Stimulated activated CD8-positive, alpha-beta memory T cell treated with anti-CD3 and anti-CD28 coated beads, Interleukin-15, amount 100 ng/mL, for 4 hours (primary cell): ENCODE results near the gene APEH.

Source experiments
- DNase-seq, 2 donors: peaks; one replicate each; pipeline ENCODE4 v3.0.0-alpha.2; 2020; ENCODE audit warnings: low read depth in 2 of 2

The APEH gene

DNA sequence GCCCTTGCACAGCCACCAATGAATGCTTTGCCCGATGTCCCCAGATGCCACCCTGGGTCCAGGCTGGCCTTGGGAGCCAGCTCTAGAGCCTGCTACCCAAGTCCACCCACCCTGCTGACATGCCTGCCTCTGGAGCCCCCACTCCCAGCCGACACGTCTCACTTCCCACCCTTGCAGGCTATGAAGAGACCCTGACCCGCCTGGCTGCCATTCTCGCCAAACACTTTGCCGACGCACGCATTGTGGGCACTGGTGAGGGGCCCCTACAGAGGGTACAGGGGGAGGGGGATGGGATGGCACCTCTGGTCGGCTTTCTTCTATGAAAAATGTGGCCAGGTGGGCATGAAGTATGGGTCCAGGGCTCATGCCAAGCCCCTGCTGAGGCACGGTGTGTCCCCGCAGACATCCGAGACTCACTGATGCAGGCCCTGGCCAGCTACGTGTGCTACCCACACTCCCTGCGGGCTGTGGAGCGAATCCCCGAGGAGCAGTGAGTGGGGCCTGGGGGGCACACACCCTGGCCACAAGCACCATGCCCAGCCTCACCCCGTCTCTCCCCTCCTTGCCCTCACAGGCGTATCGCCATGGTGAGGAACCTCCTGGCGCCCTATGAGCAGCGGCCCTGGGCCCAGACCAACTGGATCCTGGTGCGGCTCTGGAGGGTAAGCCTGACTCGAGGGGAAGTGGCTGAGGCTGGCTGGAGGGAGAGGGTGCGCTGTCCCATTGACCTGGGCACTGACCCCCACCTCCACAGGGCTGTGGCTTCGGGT is 39.4 kb downstream of the APEH start:
- DNase-seq, result no peak

DNA sequence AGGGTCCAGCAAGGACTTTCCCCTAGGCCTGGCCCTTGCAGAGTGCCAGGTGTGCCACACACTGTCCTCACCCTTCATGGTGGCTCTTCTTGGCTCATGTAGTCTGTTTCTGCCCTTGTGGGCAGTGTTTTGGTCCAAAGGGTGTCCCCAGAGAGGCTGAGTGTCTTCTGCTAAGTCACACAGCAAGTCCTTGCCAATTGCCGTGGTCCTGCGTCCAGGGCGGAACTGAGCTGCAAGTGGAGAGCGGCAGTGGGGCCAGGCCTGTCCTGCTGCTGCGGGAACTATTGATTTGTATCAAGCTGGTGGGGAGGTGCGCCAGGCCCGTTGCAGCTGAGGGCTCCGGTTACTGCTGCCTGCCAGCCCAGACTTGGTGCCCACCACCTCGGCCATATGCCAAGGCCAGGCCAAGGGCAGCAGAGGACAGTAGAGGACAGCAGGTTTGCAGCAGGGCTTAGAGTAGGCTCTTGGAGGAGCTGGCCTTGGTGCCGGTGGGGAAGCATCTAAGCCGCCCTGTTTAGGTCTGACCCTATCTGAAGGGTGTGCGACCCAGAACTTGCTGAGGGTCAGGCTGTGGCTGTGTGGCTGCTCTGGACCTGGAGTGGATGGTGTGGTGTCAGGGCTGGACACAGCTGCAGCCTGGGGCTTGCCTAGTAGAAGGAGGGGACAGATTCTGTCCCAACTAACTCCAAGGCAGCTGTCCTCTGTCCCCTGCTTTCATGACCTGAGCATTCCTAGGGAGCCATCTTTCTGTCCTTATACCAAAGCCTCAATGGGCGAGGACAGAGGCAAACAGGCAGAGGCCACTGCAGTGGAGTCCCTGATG is 40.8 kb downstream of the APEH start:
- DNase-seq, result no peak

DNA sequence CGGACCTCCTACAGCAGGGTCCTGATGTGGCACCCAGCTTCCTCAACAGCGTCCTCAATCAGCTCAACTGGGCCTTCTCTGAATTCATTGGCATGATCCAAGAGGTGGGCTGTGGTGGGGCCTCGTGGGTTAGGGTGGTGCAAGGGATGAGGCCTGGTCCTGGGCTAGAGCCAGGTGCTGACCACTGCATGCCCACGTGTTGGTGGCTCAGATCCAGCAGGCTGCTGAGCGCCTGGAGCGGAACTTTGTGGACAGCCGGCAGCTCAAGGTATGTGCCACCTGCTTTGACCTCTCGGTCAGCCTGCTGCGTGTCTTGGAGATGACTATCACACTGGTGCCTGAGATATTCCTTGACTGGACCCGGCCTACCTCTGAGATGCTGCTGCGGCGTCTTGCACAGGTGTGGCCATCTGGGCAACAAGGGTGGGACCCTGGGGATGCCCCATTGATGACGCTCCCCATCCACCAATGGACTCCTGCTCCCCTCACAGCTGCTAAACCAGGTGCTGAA is 41.5 kb downstream of the APEH start:
- no peak for DNase-seq

DNA sequence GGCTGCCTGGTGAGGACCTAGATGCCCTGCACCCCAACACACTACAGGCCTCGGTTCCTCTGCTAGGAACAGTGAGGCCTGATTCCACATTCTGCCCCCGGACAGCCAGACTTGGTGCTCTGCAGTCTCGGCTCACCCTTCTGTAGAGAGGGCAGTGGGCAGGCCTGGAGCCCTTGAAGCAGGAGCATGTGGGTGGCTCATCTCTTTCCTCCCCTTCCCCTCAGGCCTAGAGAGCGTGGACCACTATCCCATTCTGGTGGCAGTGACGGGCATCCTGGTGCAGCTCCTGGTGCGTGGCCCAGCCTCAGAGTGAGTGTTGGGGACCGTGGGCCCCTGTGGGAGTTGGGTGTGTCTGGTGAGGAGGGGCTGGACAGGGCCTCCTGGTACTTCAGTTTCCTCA is 42.0 kb downstream of the APEH start:
- no peak for DNase-seq

DNA sequence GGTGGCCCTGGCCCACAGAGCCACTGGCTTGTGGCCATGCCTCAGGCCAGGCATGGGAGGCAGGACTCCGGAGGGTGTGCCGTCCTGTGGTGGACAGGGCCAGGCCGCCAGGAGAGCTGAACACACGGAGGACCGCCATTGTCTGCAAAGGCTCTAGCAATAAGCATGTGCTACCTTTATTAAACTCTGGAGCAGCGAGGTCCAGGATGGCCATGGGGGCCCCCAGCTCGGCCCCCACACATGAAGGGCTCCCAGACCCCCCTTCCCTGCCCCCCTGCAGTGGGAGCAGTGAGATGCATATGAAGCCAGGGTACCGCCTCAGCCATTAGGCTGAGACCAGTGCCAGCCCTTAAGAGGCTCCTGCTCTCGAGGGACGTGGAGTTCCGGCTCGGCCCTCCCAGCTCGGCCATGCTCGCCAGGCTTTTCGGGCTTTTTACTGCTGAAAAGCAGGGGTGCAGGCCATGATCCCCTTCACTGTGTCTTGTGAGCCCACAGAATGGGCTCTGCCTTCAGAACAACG is 42.6 kb downstream of the APEH start:
- DNase-seq, result no peak

DNA sequence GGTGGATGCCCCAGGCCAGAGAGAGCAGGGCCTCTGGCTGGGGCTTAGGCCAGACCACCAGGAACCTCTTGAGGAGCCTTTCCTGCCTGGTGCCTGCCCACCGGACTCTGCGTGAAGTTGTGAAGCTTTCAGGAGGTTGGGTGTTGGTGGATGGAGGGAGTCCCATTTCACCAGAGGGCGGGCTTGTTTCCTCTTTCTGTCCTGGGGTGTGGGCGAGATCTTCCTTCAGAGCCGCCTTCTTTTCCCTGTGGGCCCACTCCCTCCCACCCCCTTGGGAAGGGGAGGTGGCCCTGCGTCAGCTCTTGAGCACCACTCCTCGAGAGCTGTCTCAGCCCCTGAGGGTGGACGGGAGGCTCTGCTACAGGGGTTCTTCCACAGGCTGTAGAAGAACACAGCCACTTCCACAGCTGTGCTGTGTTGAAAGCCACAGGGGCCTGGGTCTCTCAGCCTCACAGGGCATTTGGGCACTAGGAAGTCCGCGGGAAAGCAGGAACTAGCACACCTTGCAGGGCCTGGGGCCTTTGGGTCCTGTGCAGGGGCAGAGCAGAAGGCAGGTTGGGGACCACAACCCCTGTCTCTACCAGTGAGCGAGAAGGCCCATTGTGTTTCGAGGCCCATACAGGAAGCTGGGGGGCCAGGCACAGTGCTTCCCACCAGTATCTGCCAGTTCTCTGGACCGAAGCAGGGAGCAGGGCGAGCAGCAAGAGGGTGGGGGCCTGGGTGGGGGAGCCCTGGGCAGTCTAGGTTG is 43.2 kb downstream of the APEH start:
- no peak for DNase-seq

DNA sequence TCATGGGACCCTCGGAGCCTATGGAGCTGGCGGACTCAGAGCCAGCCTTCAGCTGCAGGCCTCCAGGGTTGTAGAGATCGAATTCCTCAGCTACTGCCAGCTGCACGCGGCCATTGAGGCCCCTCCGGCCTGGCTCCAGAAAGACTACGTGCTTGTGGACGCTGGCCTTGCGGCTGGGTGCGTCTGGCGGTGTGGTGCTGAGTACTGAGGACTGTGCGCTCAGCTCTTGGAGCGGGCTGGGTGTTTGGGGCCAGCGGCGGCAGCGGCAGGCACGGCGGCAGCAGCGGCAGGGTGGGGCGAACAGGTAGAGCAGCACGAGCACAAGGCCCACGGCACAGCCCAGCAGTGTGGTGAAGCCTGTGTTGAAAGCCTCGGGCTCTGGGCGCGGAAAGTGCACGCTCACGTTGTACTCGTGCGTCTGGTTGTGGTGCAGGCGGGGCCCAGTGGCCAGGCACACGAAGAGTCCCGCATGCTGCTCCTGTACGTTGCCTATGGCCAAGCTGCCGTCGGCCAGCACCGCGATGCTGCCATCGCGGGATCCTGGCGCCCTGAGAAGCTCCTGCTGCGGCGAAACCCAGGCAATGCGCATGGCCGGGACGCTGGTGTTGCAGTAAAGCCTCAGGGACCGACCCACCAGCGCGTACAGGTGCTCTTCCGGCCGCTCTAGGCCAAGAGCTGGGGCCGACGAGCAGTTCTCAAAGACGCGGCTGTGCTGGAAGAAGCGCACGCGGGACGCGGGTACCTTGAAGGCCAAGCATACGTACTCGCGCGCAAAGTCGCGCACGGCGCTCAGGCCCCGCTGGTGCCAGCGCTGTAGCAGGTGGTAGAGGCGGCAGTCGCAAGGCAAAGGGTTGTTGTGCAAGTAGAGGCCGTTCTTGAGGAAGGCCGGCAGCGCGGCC is 44.1 kb downstream of the APEH start:
- no peak for DNase-seq

DNA sequence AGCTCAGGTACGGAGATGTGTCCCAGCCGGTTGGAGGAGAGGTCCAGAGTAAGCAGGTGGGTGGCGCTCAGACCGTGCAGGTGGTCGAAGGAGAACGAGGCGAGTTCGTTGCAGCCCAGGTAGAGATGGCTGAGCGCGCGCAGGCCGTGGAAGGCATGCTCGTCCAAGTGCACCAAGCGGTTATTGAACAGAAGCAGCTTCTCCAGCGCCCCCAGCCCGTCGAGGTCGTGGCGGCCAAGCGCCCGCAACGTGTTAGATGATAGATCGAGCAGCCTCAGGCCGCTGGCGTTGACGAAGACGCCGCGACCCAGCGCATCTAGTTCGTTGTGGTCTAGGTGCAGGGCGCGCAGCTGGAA is 44.7 kb downstream of the APEH start:
- no peak for DNase-seq

DNA sequence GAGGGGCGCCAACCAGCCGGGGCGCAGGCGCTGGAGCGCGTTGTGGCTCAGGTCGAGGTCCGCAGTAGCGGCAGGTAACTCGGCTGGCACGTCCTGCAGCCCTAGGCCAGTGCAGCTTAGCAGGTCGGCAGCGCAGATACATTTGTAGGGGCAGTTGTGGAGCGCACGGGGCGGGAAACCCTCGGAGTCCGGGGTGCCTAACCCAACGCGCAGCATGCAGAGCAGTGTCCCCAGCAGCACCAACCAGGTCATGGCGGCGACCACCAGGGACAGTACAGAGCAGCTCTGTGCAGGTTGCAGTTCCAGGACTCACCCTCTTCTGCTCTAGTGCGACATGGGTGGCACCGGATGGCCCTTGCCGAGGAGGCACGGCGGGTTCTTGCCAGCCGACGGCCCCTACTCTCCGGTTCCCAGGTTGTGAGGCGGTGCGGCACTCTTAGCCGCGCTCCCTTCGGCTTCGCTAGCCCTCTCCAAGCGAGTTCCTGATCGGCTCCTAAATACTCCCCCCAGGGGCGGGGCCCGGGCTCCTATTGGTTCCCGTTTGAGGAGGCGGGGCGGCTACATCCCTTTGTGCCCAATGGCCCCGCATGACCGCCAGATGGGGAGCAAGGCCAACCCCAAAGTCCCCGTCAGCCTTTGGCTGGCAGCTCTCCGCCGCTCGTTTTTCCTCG is 45.2 kb downstream of the APEH start, which contains the start of gene AMIGO3:
AMIGO3 (minus strand) TSS at position 471 of the 671 bp plus-strand sequence; CDS start at position 252, 219 bp downstream.
- peak; percentile 74 to 84 for DNase-seq

DNA sequence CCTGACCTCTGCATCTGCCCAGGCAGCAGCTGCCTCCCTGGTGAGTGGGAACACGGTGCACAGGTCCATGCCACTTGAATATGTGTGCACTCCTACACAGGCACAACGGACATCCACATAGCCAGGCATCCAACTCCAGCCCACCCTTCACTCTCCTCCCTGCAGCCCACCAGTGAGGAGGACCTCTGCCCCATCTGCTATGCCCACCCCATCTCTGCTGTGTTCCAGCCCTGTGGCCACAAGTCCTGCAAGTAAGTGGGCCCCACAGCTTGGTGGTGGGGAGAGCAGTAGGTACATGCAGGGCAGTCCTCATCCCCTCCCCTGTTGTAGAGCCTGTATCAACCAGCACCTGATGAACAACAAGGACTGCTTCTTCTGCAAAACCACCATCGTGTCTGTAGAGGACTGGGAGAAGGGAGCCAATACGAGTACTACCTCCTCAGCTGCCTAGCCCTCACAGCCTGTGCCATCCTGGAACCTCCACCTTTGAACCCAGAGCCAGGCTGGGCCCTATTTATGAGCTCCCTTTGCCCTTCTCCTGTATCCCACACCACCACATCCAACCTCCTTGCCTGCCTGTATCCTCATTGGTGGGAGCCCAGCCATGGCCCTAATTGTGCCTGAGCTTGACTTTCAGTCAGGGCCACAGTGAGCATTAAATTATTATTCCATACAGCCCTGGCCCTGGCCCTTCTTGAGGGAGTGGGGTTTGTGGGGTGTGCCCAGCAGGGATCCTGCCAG is 46.9 kb downstream of the APEH start:
- DNase-seq, result no peak

DNA sequence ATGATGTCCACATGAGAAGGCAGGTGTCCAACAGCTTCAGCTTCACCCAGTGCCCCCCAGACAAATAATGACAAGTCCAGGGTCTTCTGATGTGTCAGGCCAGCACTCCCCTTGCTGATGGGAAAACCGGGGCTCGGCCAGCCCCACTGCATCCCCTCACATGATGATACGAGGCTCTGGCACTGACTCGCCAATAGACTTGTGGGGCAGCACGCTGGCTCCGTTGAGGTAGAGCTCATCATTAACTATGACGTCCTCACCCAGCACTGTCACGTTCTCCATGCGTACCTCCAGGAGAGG is 47.4 kb downstream of the APEH start:
- no peak for DNase-seq

DNA sequence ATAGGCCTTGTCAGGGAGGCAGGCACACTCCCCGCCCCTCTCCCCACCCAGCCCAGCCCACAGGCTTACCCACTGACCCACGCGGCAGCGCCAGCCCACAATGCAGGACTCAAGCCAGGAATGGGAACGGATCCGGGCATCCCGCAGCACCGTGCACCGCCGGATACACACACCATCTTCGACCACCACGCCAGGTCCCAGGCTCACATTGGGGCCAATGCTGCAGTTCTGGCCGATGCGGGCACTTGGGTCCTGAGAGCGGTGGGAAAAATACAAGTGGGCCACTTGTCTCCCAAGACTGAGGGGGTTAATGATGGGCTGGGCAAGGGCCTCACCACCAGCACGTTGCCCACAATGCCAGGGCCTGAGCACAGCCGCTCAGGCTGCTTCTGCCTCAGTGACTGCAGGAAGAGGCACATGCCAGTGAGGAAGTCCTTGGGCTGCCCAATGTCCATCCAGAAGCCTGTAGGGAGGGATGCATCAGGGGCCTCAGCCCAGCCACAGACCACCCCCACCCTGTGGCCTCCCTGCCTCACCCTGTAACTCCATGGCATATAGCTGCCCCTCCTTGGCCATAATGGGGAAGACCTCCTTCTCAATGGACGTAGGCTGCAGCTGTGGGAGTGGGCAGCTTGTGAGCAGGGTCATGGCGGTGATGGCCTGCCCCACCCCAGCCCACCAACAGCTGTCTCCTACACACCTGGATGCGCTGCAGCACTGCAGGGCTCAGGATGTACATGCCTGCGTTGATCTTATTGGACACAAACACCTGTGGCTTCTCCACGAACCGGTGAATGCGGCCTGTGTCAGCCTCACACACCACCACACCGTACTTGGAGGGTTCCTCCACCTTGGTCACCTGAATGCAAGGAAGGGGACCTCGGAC is 48.0 kb downstream of the APEH start:
- DNase-seq, result no peak

DNA sequence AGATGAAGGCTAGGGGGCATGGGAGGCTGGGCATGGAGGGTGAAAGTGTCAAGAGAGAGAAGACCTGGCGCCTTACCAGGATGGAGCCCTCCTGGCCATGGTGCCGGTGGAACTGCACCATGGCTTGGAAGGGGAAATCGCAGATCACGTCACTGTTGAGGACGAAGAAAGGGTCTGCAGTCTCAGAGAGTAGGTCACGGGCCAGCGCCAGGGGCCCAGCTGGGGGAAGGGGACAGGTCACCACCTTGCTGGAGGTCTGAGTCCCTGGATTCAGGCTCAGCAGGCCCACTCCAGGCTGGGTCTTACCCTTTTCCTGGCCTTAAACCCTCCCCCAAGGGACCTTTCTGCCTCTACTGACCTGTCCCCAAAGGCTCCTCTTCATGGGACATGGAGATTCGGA is 48.7 kb downstream of the APEH start:
- DNase-seq, result no peak

DNA sequence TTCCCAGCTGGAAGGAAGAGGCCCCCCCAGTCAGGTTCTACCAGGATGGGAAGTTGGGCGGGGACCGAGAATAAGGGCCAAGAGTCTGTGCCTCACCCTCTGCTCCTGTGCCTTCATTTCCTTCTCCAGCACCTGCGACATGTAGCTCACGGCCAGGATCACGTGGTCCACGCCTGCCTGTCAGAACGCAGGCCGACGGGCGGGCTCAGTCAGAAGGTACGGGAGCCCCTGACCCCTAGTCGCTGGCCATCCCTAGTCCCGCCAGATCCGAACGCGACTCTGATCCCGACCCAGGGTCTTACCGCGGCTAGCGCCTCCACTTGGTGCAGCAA is 49.1 kb downstream of the APEH start:
- no peak for DNase-seq

DNA sequence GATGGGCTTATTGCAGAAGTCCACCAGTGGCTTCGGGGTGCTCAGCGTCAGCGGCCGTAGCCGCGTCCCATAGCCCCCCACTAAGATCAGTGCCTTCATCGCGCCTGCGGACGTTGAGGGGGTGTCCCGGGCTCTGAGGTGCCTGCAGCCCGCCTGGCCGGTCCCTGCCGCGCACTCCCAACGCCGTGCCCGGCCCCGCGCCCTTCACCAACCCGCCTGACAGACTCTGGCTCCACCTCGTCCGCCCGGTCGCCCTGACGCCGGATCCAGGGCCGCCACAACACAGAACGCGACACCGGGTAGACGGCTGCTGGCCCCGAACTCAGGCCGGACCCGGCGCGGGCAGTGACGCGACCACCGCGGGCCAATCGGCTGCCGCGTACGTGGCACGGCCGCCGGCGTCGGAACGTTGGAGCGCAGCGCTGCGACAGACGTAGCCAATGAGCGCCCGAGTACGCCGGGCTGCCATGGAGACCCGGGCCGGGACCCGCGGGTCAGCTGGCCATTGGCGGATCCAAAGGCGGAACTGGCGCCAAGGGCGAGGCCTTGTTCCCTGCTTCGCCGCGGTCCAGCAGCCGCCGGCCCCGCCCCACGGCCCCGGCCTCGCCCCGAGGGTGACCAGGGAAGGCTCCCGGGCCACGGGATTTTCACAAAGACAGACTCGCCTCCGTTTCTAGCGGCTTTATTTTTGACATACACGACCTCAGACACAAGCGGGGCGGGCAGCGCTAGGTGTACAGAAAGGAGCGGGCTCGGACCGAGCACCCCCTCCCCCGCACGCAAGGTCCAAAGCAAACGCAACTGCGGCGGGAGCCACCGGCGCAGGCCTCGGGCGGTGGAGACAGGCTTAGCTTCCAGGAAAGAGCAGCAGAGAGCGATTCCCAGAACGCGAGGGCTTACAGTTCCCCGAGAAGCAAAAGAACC is 49.7 kb downstream of the APEH start, which contains the start of gene GMPPB:
GMPPB (minus strand) TSS at position 324 of the 924 bp plus-strand sequence; CDS start at position 99, 225 bp downstream.
- DNase-seq, result peak; percentile 76 to 84

DNA sequence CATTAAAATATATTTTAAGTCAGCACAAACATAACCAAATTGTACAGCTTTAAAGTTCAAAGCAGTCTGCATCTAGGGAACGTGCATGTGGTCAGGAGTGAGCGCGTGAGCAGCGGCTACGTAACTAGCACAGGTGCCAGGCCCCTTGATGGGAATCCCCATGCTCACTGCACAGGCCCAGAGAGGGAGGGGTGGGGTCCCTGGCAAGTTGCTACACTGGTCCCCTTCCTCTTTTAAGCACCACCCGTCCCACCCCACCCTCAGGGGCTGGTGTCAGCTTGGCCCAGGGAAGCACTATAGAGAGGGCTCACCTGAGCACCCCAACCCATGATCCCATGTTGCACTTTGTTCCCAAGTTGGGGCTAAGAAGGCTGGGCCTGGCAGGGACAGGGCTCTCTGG is 50.4 kb downstream of the APEH start:
- no peak for DNase-seq

DNA sequence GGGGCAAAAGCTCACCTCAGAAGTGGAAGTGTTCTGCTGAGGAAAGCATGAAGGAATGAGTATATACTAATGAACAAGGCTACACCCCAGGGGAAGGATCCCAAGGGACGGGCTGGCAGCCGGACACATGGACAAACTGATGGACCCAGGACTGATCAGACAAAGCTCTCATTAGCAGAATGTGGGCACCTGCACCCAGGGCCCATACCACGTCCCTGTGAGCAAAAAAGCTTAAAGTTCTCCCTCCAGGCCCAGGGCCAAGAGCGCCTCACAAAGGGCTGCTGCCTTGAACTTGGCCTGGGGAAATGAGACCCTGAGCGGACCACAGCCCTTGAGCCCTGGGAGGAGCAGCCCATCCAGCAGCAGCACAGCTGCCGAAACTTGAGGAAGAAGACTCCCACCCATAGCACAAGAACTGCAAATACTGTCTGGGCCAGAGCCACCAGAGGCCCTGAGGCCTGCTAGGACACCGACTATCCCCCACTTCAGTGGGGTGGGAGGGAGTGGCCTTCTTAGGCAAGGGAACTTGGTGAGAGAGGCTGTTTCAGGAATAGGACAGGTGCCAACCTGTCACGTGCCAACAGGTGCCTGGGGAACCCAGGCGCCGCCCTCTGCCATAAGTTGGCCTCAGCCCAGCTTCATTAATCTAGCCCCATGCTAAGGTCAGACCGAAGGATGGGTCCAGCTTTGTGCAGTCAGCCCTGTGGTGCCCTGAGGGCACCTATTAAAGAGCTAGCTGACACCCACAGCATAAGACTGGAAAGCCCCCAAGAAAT is 51.9 kb downstream of the APEH start:
- DNase-seq, result no peak
